AG04449 (cell line): ENCODE measurements around the gene AP2B1.

Source experiments
- CTCF ChIA-PET: fragments of 350-600 bp; formaldehyde crosslinking; extraction: SDS; loops from one replicate; lab custom pipeline; 2021; ENCODE audit warnings: antibody characterized with exemption; lab: Yijun Ruan, JAX
- POLR2A ChIA-PET: fragments of 400-600, 350-600 bp; formaldehyde crosslinking; extraction: SDS; loops from one replicate; lab custom pipeline; 2020; ENCODE audit warnings: antibody characterized with exemption, inconsistent platforms; lab: Yijun Ruan, JAX
- DNase-seq: peaks from one replicate; pipeline ENCODE4 v3.0.0-alpha.2; 2010; ENCODE audit warnings: low read depth, low spot score
- H3K4me3 ChIP-seq: 2 replicates; pipeline ENCODE4 v1.5.1; 2011; ENCODE audit warnings: low read depth, mild to moderate bottlenecking, control low read depth, low read length
- CTCF ChIP-seq: IDR thresholded peaks from one replicate; pipeline ENCODE4 v1.5.1; 2011; ENCODE audit warnings: mild to moderate bottlenecking, moderate library complexity, low read length, control low read depth, inconsistent platforms; ENCODE audit not compliant: insufficient read depth; ENCODE audit errors: missing control alignments

AP2B1 gene

GRCh38 chr17:35651467-35651866 lies 64.3 kb downstream of the AP2B1 start:
- TF ChIP-seq CTCF, result no peak
- POLR2A ChIA-PET, result no interaction called here

GRCh38 chr17:35653619-35654361 lies 66.7 kb downstream of the AP2B1 start:
- POLR2A ChIA-PET, result no interaction called here
- no peak for DNase-seq
- TF ChIP-seq CTCF, result no peak
- no peak overlapping the region for H3K4me3 ChIP-seq
- CTCF ChIA-PET, result interaction anchor here (0.8 to 2.6 kb wide), 7 partner anchors 10 to 110 kb away, joined by 3 to 9 read pairs (median 3); no protein-coding TSS in a partner anchor

More at GRCh38 chr17:35651467-35651866, 64.3 kb downstream of the AP2B1 start:
- CTCF ChIA-PET, result interaction anchor here (1.0 to 1.4 kb wide), 2 partner anchors 38 to 39 kb away, joined by 3 to 4 read pairs; no protein-coding TSS in a partner anchor
- DNase-seq, result no peak
- no peak overlapping the region for H3K4me3 ChIP-seq

GRCh38 chr17:35655303-35655702 lies 68.2 kb downstream of the AP2B1 start:
- POLR2A ChIA-PET, result no interaction called here
- H3K4me3 ChIP-seq, result no peak overlapping the region
- CTCF ChIA-PET, result interaction anchor here (0.9 to 1.1 kb wide), 2 partner anchors 92 kb away, joined by 4 to 5 read pairs; no protein-coding TSS in a partner anchor
- no peak for TF ChIP-seq CTCF
- no peak for DNase-seq

- H3K4me3 ChIP-seq, result no peak overlapping the region
- TF ChIP-seq CTCF, result no peak
- ChIA-PET POLR2A (no interaction called here), CTCF (interaction anchor here (0.9 to 2.5 kb wide), 3 partner anchors 8 to 87 kb away, joined by 3 to 8 read pairs (median 6); no protein-coding TSS in a partner anchor)
- no peak for DNase-seq
These were observed 73.8 kb downstream of the AP2B1 start for GRCh38 chr17:35660902-35661301.

- no peak for TF ChIP-seq CTCF
- H3K4me3 ChIP-seq, result no peak overlapping the region
- POLR2A ChIA-PET, result no interaction called here
- CTCF ChIA-PET, result interaction anchor here (1.2 to 3.6 kb wide), 3 partner anchors 11 to 83 kb away, joined by 3 to 27 read pairs (median 9); no protein-coding TSS in a partner anchor
- no peak for DNase-seq
These were observed 77.6 kb downstream of the AP2B1 start for GRCh38 chr17:35664685-35665084.

- ChIA-PET POLR2A (no interaction called here), CTCF (interaction anchor here (1.1 to 3.6 kb wide), 4 partner anchors 11 to 82 kb away, joined by 3 to 27 read pairs (median 6); no protein-coding TSS in a partner anchor)
- no peak overlapping the region for H3K4me3 ChIP-seq
- no peak for TF ChIP-seq CTCF
- no peak for DNase-seq
These were observed 78.5 kb downstream of the AP2B1 start for GRCh38 chr17:35665662-35666061.
